ENCODE data around the gene ZNRF2.

DNA sequence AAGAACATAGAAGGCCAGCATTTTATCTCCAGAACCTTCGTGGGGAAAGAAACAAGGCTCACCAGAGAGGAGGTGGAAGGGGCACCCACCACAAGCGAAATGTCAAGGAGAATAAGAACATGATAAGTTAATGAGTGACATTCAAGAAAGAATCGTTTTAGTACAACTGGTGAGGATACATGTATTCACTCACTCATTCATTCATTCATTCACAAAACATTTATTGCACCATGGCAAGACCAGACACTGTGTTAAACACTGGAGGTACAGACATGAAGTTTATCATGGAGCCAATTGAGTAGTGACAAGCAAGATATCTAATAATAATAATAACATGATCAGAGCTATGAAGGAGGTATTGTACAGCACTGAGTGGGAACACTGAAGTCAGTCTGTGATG, 1.7 kb upstream of the ZNRF2 start:
- TF ChIP-seq, protein P1, sequence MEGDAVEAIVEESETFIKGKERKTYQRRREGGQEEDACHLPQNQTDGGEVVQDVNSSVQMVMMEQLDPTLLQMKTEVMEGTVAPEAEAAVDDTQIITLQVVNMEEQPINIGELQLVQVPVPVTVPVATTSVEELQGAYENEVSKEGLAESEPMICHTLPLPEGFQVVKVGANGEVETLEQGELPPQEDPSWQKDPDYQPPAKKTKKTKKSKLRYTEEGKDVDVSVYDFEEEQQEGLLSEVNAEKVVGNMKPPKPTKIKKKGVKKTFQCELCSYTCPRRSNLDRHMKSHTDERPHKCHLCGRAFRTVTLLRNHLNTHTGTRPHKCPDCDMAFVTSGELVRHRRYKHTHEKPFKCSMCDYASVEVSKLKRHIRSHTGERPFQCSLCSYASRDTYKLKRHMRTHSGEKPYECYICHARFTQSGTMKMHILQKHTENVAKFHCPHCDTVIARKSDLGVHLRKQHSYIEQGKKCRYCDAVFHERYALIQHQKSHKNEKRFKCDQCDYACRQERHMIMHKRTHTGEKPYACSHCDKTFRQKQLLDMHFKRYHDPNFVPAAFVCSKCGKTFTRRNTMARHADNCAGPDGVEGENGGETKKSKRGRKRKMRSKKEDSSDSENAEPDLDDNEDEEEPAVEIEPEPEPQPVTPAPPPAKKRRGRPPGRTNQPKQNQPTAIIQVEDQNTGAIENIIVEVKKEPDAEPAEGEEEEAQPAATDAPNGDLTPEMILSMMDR (IDR thresholded peaks at IDR 0.05; ENCODE audit: low read depth, low read length): no peak
- TF ChIP-seq POLR2A (IDR thresholded peaks at IDR 0.05; ENCODE audit: extremely low read depth, insufficient read length): no peak
